ENCODE measurements around the gene ADAMTS7.

ADAMTS7 gene

GRCh38 chr15:78734451-78735064, 76.7 kb downstream of the ADAMTS7 start:
- in situ Hi-C loops (cut with MboI; ENCODE audit: low sequenced_read_pairs) = loop anchor here (25.0 kb wide), 1 partner anchor 772 kb away; no protein-coding TSS in a partner anchor

GRCh38 chr15:78732634-78733033, 78.6 kb downstream of the ADAMTS7 start:
- in situ Hi-C loops (cut with MboI; ENCODE audit: low sequenced_read_pairs) = loop anchor here (25.0 kb wide), 1 partner anchor 770 kb away; no protein-coding TSS in a partner anchor

- in situ Hi-C loops (cut with MboI; ENCODE audit: low sequenced_read_pairs) = loop anchor here (25.0 kb wide), 1 partner anchor 769 kb away; no protein-coding TSS in a partner anchor
Observed at GRCh38 chr15:78730955-78731354, 80.3 kb downstream of the ADAMTS7 start.

GRCh38 chr15:78728427-78728826, 82.8 kb downstream of the ADAMTS7 start:
- in situ Hi-C loops (cut with MboI; ENCODE audit: low sequenced_read_pairs) = loop anchor here (25.0 kb wide), 1 partner anchor 766 kb away; no protein-coding TSS in a partner anchor

- in situ Hi-C loops (cut with MboI; ENCODE audit: low sequenced_read_pairs) = loop anchor here (25.0 kb wide), 1 partner anchor 765 kb away; no protein-coding TSS in a partner anchor
Observed at GRCh38 chr15:78727561-78727960, 83.7 kb downstream of the ADAMTS7 start.

- in situ Hi-C loops (cut with MboI; ENCODE audit: low sequenced_read_pairs) = loop anchor here (25.0 kb wide), 1 partner anchor 765 kb away; no protein-coding TSS in a partner anchor
Observed at GRCh38 chr15:78726870-78727551, 84.3 kb downstream of the ADAMTS7 start.

- in situ Hi-C loops (cut with MboI; ENCODE audit: low sequenced_read_pairs) = loop anchor here (10.0 to 25.0 kb wide), 2 partner anchors 75 to 408 kb away; partner anchors contain the start of gene CHRNB4
Observed at GRCh38 chr15:78719819-78720450, 91.3 kb downstream of the ADAMTS7 start.

- in situ Hi-C loops (cut with MboI; ENCODE audit: low sequenced_read_pairs) = loop anchor here (10.0 to 25.0 kb wide), 2 partner anchors 74 to 407 kb away; partner anchors contain the start of gene CHRNB4
Observed at GRCh38 chr15:78718837-78719236, 92.4 kb downstream of the ADAMTS7 start.

- in situ Hi-C loops (cut with MboI; ENCODE audit: low sequenced_read_pairs) = loop anchor here (10.0 to 25.0 kb wide), 2 partner anchors 73 to 406 kb away; partner anchors contain the start of gene CHRNB4
Observed at GRCh38 chr15:78717956-78718656, 93.2 kb downstream of the ADAMTS7 start.

- in situ Hi-C loops (cut with MboI; ENCODE audit: low sequenced_read_pairs) = loop anchor here (10.0 to 25.0 kb wide), 2 partner anchors 72 to 404 kb away; partner anchors contain the start of gene CHRNB4
Observed at GRCh38 chr15:78716651-78717050, 94.6 kb downstream of the ADAMTS7 start.

- in situ Hi-C loops (cut with MboI; ENCODE audit: low sequenced_read_pairs) = loop anchor here (10.0 to 25.0 kb wide), 2 partner anchors 71 to 404 kb away; partner anchors contain the start of gene CHRNB4
Observed at GRCh38 chr15:78715930-78716329, 95.3 kb downstream of the ADAMTS7 start.

- in situ Hi-C loops (cut with MboI; ENCODE audit: low sequenced_read_pairs) = loop anchor here (10.0 to 25.0 kb wide), 2 partner anchors 71 to 403 kb away; partner anchors contain the start of gene CHRNB4
Observed at GRCh38 chr15:78715434-78715833, 95.8 kb downstream of the ADAMTS7 start.

- in situ Hi-C loops (cut with MboI; ENCODE audit: low sequenced_read_pairs) = loop anchor here (10.0 to 25.0 kb wide), 2 partner anchors 70 to 403 kb away; partner anchors contain the start of gene CHRNB4
Observed at GRCh38 chr15:78714890-78715289, 96.4 kb downstream of the ADAMTS7 start.

- in situ Hi-C loops (cut with MboI; ENCODE audit: low sequenced_read_pairs) = loop anchor here (10.0 to 25.0 kb wide), 2 partner anchors 68 to 401 kb away; partner anchors contain the start of gene CHRNB4
Observed at GRCh38 chr15:78712797-78713515, 98.3 kb downstream of the ADAMTS7 start.

GRCh38 chr15:78711638-78712037, 99.6 kb downstream of the ADAMTS7 start:
- in situ Hi-C loops (cut with MboI; ENCODE audit: low sequenced_read_pairs) = loop anchor here (10.0 to 25.0 kb wide), 2 partner anchors 67 to 399 kb away; partner anchors contain the start of gene CHRNB4

GRCh38 chr15:78709263-78709882, 101.9 kb downstream of the ADAMTS7 start:
- in situ Hi-C loops (cut with MboI; ENCODE audit: low sequenced_read_pairs) = loop anchor here (25.0 kb wide), 1 partner anchor 397 kb away; no protein-coding TSS in a partner anchor

Data from HL-60/S4 (cell line).